Measurements from ENCODE around the gene SMR3A. TPM values are rescaled to one million over a fixed set of nuclear protein-coding genes. Genes with fewer than 3 reads are reported as not detected.

SMR3A gene
- total RNA-seq, 4 donors from 2014 or later, result not detected

GRCh38 chr4:70371987-70372386 lies 11.4 kb downstream of the SMR3A start:
- Histone ChIP-seq H3K4me3 (no peak overlapping the region), H3K4me1 (no peaks in the 10 kb centered on the region), H3K9me3 (no peaks in the 10 kb centered on the region), H3K27me3 (no peaks in the 10 kb centered on the region), H3K27ac (no peak overlapping the region), H3K36me3 (no peaks in the 10 kb centered on the region)
- intact Hi-C loops (cut with DNase I; ENCODE audit: low total_unique reads) (no loop called here), in situ Hi-C loops (cut with MboI; ENCODE audit: low pct_ligation_motif_present in 1 of 4, low pct_unique_long_range_greater_than_20kb in 1 of 4, low sequenced_read_pairs in 3 of 4) (no loop called here)
- no peak for DNase-seq
- no peak for TF ChIP-seq POLR2AphosphoS5 (IDR thresholded peaks at IDR 0.05)
- TF ChIP-seq CTCF (IDR thresholded peaks at IDR 0.05), result no peak
- no peak for TF ChIP-seq EP300 (IDR thresholded peaks at IDR 0.05; ENCODE audit: low read depth)
- TF ChIP-seq POLR2A (IDR thresholded peaks at IDR 0.05), result no peak
- 82 to 84% methylated on average over 2 to 4 of the region's 4 CpGs for WGBS, 2 donors (ENCODE audit: low coverage in 1 of 2)

- H3K9me3 ChIP-seq, result no peaks in the 10 kb centered on the region
- intact Hi-C loops (cut with DNase I; ENCODE audit: low total_unique reads) (no loop called here), in situ Hi-C loops (cut with MboI; ENCODE audit: low pct_ligation_motif_present in 1 of 4, low pct_unique_long_range_greater_than_20kb in 1 of 4, low sequenced_read_pairs in 3 of 4) (no loop called here)
- H3K4me3 ChIP-seq, result no peak overlapping the region
- no peaks in the 10 kb centered on the region for H3K36me3 ChIP-seq
- TF ChIP-seq POLR2AphosphoS5 (IDR thresholded peaks at IDR 0.05), result no peak
- H3K4me1 ChIP-seq, result no peaks in the 10 kb centered on the region
- H3K27me3 ChIP-seq, result no peaks in the 10 kb centered on the region
- 65 to 76% methylated on average over 3 of the region's 3 CpGs for WGBS, 2 donors (ENCODE audit: low coverage in 1 of 2)
- no peak for DNase-seq
- H3K27ac ChIP-seq, result no peak overlapping the region
These were observed 12.2 kb downstream of the SMR3A start for GRCh38 chr4:70372760-70373159.

GRCh38 chr4:70380578-70380977 lies 20.0 kb downstream of the SMR3A start:
- no peaks in the 10 kb centered on the region for H3K27me3 ChIP-seq
- TF ChIP-seq EP300 (IDR thresholded peaks at IDR 0.05; ENCODE audit: low read depth), result no peak
- no peak for TF ChIP-seq CTCF (IDR thresholded peaks at IDR 0.05)
- no peak for TF ChIP-seq POLR2A (IDR thresholded peaks at IDR 0.05)

GRCh38 chr4:70382691-70383181 lies 22.2 kb downstream of the SMR3A start, which contains the start of gene SMR3B:
Gene SMR3B, plus strand, starts transcription at chr4:70383131. Its CDS starts 1,380 bp downstream, at chr4:70384511.
- Histone ChIP-seq H3K4me3 (no peak within 1 kb of the TSS), H3K9me3 (no peaks in the 10 kb centered on the region), H3K27me3 (no peaks in the 10 kb centered on the region), H3K4me1 (no peaks in the 10 kb centered on the region), H3K36me3 (no peaks in the 10 kb centered on the region), H3K27ac (no peak within 1 kb of the TSS)
- no peak for DNase-seq
- 76 to 79% methylated on average over 5 of the region's 5 CpGs for WGBS, 2 donors (ENCODE audit: low coverage in 1 of 2)
- TF ChIP-seq CTCF (IDR thresholded peaks at IDR 0.05) (no peak), POLR2A (IDR thresholded peaks at IDR 0.05) (no peak), POLR2AphosphoS5 (IDR thresholded peaks at IDR 0.05) (no peak), EP300 (IDR thresholded peaks at IDR 0.05; ENCODE audit: low read depth) (no peak)
- intact Hi-C loops (cut with DNase I; ENCODE audit: low total_unique reads), result no loop called here
- in situ Hi-C loops (cut with MboI; ENCODE audit: low pct_ligation_motif_present in 1 of 4, low pct_unique_long_range_greater_than_20kb in 1 of 4, low sequenced_read_pairs in 3 of 4), result no loop called here

More at GRCh38 chr4:70380578-70380977, 20.0 kb downstream of the SMR3A start:
- Histone ChIP-seq H3K27ac (no peak overlapping the region), H3K9me3 (no peaks in the 10 kb centered on the region), H3K4me3 (no peak overlapping the region), H3K4me1 (no peaks in the 10 kb centered on the region), H3K36me3 (no peaks in the 10 kb centered on the region)
- in situ Hi-C loops (cut with MboI; ENCODE audit: low pct_ligation_motif_present in 1 of 4, low pct_unique_long_range_greater_than_20kb in 1 of 4, low sequenced_read_pairs in 3 of 4) (no loop called here), intact Hi-C loops (cut with DNase I; ENCODE audit: low total_unique reads) (no loop called here)
- DNase-seq, result no peak
- WGBS, 2 donors (ENCODE audit: low coverage in 1 of 2), result 71 to 77% methylated on average over 3 of the region's 3 CpGs
